GM12892 (cell line): ENCODE measurements around the gene OPCML.

Experiments used
- POLR2A ChIP-seq: IDR thresholded peaks from 2 replicates; pipeline ENCODE4 v1.6.1; 2011; ENCODE audit warnings: low read depth, low read length, control low read depth
- TAF1 ChIP-seq: IDR thresholded peaks from 2 replicates; pipeline ENCODE4 v1.6.1; 2011; ENCODE audit warnings: low read depth, mild to moderate bottlenecking, control low read depth, low read length, borderline replicate concordance

DNA sequence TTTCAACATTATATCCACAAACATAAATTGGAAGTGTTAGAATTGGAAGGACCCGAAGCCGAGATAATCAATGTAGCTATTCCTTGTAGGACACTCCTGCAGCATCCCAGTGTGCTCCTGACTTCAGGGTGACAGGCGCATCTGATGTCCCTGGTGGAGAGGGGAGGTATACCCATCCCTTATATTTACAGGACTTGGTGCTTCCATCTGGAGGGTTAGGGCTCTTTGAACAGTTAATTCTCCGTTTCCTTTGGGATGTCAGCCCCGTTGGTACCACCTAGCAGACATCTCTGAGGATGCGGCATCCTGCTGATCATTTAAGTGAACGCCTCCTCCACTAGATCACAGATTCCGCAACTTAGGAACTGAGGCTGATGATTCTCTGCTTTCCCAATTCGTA, 451.3 kb downstream of the OPCML start:
- TF ChIP-seq TAF1 (no peak), POLR2A (no peak)
